ENCODE results near the gene TAGLN3. TPM values are rescaled to one million over a fixed set of nuclear protein-coding genes. Genes with fewer than 3 reads are reported as not detected.
"Not testable (repeated sequence)": the region's sequence is repeated elsewhere in the genome, so short reads cannot be mapped to it uniquely, and the experiment has no call there.

The TAGLN3 gene
- total RNA-seq, 1 donor from 2014 or later, result 174 TPM

DNA sequence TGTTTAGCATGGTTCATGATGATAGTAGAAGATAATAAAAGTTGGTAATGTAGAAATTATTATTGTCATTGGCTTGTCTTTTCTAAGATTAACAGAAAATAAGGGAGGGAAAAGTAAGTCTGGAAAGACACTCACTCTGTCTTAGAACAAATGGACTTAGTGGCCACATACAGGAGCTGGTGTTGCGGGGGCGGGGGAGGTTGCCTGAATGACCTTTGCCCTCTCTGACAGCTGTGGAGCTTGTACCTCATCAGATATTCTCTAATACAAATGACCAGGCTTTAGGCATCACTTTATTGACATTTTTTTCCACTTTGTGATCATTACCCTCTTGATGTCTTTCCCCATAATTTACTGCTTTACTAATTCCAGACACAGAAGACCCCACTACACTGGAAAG is 5.9 kb downstream of the TAGLN3 start:
- no peak for FAIRE-seq
- no peak for DNase-seq (ENCODE audit: low spot score in 2 of 2)

DNA sequence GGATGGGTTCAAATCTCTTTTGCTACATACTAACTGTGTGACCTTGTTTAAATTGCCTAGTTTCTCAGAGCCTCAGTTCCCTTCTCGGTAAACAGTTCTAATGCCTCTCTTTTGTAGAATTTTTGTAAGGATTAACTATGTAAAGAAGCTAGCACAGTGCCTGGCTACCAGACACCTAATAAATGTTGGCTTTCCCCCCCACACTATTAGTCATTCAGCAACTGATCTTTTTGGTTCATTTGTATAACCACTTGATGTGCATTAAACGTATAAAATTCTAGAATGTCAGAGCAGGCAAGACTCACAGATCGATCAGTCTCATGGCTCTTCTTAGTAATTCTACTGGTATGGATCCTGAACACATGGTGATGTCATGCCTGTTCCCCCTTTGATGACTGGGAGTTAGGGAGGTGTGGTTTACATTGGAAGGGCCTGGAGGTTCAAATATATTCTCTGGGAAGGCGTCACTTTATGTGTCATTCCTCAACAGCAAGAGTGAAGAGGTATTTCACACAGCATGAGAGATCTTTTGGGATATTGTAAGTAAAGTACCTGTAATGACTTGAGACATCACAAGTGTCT is 6.5 kb downstream of the TAGLN3 start:
- FAIRE-seq, result no peak
- DNase-seq (ENCODE audit: low spot score in 2 of 2), result no peak

DNA sequence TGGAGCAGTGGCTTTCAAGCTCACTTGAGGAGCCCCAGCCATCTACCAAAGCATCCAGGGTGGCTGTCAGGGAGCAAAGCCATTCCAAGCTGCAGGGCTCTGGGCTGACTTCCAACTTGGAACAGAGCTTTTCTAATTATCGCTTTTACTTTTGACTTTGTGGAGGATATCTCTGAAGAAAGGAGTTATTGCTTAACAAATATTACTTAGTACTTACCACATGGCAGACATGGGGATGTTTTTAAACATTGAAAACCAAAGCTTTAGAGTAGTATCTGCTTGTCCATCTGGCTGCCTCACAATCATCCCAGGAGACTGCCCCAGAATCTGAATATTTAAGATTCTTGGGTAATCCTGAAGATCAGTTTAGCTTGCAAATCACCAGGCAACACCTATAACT is 8.9 kb downstream of the TAGLN3 start:
- no peak for DNase-seq (ENCODE audit: low spot score in 2 of 2)

DNA sequence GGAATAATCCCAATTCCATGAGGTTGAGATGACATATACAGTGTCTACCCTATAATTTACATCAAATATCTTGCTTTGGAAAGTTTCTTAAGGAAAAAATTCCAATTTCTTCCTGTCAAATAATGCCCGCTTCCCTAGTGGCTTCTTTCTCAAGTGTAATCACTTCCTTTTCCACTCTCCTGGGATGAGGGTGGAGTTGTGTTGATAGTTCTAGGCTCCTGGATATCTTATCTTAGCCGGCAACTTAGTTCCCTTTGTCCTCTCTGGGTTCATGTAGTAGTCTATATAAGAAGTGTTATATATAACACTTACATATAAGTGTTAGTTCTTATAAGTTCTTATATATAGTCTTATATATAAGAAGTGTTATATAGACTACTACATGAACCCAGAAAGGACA is 10.9 kb downstream of the TAGLN3 start:
- DNase-seq (ENCODE audit: low spot score in 2 of 2) (no peak), FAIRE-seq (no peak)

More for the DNA sequence above, 8.9 kb downstream of the TAGLN3 start:
- no peak for FAIRE-seq

DNA sequence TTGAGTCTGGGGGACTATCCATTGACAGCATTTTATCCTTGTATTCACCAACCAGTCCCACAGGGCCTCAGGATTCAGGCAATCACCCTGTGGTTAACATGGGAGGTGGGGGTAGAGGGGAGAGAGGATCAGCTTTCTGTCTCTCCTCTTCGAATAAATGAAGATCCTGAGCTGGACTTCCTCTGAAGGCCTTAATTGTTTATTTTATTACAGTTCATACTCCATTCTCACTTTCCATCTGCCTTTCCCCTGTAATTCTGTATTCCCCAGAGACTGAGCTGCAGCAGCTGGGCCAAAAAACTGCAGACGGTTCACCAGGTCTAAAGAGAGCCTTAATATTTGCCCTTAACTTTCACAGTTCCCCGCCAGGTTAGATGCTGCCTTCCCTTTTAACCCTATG is 11.9 kb downstream of the TAGLN3 start:
- no peak for FAIRE-seq
- no peak for DNase-seq (ENCODE audit: low spot score in 2 of 2)

DNA sequence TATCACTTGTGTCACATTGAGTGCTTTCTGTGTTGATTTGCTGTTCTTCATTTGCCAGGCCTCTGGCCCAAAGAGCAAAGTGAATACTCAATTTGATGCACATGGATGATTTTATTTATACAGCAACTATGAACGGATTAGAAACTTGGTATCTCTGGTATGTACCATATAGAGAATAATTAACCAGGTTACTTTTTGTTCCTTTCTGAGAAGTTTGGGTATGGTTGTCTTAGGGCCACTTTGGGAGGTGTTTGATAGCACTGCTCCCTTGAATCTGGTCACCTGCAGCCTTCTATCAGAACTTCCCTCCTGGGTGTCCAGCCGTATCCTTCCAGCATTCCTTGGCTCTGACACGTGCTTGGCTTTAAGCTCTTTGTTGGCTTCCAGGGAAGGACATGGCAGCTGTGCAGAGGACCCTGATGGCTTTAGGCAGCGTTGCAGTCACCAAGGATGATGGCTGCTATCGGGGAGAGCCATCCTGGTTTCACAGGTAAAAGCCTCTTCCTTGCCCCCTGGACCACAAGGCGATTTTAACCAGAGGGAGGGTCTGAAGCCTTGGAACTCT is 12.7 kb downstream of the TAGLN3 start:
- DNase-seq (ENCODE audit: low spot score in 2 of 2), result no peak
- FAIRE-seq, result no peak

DNA sequence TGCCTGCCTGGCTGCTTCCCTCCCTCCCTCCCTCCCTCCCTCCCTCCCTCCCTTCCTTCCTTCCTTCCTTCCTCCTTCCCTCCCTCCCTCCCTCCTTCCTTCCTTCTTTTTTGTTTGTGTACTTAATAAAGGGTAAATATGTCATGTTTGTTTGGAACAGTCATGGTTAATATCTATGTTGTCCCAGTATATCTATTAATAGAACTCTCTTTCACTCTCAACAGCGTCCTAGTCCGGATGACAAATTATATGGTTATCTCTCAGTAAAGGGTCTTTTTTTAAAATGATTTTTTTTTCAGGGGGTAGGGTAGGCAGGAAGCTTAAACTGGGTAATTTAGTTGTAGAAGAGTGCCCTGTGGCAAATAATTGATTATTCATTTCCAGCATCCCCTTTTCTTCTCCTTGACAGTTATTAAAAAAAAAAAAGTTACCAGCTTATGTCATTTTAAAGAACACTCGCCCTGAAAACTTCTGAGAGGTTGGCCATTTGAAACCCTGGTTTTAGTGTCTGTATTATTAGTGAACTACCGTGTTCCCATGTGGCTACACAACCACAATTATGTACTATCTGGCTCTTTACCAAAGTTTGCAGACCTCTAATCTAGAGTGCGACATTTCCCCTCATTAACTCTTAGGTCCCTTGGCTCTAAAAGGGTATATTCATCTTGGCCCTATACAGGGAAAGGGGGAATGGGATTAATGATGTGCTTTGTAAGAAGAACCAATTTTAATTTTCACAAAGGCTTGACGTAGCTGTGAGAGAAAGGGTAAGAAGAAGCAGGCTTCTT is 13.7 kb downstream of the TAGLN3 start:
- DNase-seq (ENCODE audit: low spot score in 2 of 2) (no peak), FAIRE-seq (no peak)

DNA sequence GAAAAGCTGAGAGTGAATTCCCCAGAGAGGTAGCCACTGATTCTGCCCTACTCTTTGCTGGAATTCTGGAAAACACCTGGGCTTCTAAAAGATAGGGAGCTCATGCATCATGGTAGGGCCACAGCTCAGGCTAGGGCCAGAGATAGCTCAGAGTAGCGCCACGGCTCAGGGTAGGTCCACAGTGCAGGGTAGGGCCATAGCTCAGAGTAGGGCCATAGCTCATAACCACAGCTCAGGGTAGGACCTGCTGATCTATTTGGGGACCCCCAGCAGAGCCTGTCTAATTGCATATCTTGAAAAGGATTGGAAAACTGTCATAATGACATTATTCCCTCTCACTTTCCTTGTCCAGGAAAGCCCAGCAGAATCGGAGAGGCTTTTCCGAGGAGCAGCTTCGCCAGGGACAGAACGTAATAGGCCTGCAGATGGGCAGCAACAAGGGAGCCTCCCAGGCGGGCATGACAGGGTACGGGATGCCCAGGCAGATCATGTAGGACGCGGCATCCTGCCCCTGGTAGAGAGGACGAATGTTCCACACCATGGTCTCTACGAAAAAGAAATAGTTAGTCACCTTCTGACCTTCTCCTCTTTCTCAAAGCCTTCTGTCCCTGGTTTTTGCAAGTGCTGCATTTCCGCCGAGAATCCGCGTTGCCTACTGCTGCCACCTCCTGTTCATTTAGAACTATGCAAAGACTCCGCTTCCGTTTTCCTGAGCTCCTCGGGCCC is 14.5 kb downstream of the TAGLN3 start:
- FAIRE-seq (peak; percentile 72), DNase-seq (ENCODE audit: low spot score in 2 of 2) (peak in 1 of 2 donors; percentile 18)

DNA sequence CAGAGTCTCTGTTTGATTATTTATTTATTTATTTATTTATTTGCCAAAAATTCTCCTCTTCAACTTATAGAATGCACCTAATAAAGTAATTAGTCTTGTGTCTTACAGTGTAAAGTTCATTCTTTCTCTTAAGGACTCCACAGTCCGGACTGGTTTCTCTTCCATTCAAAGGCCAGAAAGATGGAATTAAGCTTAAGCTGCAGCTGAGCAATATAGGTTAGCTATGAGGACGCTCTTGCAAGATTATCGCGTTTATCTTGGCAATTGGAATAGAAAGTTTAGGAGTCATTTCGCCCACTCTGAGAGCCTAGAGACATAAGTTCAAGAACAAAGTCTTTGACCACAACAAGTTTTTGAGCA is 15.0 kb downstream of the TAGLN3 start:
- no peak for DNase-seq (ENCODE audit: low spot score in 2 of 2)
- no peak for FAIRE-seq

DNA sequence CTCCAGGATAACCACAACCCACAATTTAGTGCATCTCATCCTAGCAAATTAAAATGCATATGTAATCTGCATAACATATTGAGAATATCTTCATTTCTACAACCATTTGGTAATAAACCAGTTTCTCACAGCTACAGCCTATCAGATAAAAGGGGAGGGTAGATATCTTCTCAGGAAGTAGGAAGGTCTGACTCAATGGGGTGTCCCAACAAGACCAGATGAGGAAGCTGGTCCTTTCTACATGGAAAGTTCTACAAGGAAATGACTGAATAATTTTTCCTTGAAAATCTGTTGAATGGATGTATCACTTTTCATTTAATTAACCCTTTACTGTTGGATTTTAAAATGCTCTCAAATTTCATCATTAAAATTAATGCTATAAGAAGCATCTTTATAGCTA is 18.4 kb downstream of the TAGLN3 start:
- DNase-seq (ENCODE audit: low spot score in 2 of 2) (no peak), FAIRE-seq (no peak)

DNA sequence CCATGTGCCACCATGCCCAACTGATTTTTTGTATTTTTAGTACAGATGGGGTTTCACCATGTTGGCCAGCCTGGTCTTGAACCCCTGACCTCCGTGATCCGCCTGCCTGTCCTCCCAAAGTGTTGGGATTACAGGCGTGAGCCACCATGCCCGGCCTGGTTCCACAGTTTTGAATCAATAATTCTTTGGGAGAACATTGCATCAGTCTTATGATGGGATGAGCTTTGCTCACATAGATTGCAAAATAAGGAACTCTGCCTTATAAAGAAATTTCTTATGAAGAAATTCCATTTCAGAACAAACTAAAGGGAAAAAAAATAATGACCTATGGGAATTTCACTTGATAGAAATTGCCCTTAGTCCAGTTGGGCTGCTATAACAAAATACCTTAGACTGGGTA is 20.0 kb downstream of the TAGLN3 start:
- DNase-seq (ENCODE audit: low spot score in 2 of 2), result no peak
- FAIRE-seq, result no peak

DNA sequence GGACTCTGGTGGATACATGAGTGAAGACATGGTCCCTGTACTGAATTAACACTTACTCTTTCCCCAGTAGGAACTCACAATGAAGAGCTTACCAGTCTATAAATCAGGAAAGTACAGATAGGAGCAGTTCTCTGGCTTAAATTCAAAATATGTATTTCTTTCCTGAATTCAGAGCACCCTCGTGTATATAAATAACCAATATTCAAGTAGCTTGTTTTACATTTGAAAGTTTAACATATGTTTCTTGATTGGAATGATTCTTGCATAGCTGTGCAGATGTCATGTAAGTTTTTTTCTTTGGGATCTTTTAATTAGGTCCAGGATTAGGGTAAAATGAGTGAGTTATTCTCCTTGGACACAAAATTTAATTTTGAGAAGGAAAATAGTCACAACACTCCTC is 21.0 kb downstream of the TAGLN3 start:
- DNase-seq (ENCODE audit: low spot score in 2 of 2) (no peak), FAIRE-seq (no peak)

DNA sequence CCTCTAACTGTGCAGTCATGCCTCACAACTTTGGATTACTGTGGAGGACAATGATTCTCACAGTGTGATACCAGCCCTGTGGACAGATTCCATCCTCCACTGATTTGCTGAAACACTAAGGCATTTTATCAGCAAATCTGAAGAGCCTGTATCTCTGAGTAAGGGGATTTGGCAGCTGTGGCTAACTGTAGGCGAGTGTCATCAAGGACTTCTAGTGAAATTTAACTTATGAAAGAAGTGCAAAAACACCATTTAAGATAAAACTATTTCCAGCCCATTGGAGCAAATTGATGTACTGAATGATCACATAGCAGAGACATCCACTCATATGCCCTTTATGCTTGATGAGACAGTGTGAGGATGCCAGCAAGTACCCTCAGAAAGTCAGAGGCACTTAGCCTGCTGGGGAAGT is 22.0 kb downstream of the TAGLN3 start:
- no peak for DNase-seq (ENCODE audit: low spot score in 2 of 2)
- no peak for FAIRE-seq

DNA sequence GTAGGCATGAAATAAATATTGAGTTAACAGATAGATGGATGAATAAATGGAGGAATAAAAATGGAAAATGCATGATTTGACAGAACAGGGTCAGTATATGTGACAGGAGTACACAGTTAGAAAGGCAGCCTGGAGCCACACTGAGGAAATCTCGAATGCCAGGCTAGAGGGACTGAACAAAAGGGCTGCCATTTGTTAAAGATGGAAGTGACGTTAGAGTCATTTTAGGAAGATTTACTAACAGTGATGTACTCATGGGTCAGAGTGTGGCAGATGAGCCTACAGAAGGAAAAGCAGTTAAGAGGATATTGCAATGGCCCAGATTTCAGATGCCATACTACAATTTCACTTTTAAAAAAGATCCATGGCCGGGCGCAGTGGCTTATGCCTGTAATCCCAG is 28.4 kb downstream of the TAGLN3 start:
- FAIRE-seq, result no peak
- no peak for DNase-seq (ENCODE audit: low spot score in 2 of 2)

DNA sequence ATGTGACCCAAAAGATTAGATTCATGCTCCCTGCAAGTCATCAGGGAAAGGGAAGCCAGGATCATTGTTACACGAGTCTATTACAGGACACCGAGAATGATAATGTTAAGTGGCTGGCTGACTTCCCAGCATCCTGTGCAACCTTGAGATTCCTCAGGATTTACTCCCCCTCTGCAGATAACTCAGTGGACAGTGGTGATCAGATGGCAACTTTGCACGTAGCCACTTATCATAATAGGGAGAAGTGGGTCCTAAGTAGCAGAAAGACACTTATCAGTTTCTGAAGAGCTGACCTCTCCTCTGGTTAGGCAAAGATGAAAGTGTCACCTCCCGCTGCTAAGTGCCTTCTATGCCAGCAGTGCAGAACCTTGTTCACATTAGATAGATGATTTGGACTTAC is 29.1 kb downstream of the TAGLN3 start:
- no peak for FAIRE-seq
- DNase-seq (ENCODE audit: low spot score in 2 of 2), result no peak

DNA sequence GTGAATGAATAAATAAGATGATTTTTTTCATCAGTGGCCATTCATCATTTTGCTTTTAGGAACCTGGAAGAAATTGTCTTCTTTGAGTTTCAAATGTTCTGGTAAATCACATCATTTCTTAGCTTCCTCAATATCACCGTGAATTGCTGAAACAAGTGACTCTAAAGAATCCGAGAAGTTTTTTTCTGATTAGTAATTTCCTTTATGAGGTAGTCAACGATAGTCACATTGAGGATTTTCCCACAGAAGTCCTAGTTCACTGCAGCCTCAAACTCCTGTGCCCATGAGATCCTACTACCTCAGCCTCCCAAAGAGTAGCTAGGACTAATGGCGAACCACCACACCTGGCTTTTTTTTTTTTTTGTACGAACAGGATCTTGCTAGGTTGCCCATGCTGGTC is 32.2 kb downstream of the TAGLN3 start:
- no peak for FAIRE-seq
- DNase-seq (ENCODE audit: low spot score in 2 of 2), result no peak

DNA sequence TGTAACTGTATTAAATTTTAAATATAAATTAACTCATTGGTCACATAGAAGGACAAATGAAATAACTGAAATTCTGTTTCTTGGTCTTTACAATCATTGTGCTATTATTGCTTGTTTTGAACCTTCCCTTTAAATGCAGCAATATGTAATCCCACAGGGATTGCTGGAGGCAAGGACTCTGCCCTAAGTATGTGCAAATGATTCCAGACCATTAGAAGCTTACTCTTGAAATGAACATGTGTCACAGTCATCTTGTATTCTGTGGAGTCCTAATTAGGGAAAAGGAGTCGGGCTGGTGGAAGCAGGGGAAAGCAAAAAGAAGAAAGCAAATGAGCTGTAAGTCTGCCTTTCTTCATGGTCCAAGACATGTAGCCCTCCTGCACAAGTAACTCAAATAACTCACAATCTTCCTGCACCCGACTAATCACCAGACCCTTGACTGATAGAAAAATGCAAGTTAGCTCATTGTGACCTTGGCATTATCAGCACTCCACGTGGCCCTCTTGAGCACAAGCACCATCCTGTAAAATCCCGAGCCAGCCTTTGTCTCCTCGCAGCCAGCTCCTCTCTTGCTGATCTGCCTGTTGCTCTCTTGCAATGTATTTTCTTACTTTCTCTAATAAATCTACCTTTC is 33.5 kb downstream of the TAGLN3 start:
- no peak for DNase-seq (ENCODE audit: low spot score in 2 of 2)
- FAIRE-seq, result no peak

DNA sequence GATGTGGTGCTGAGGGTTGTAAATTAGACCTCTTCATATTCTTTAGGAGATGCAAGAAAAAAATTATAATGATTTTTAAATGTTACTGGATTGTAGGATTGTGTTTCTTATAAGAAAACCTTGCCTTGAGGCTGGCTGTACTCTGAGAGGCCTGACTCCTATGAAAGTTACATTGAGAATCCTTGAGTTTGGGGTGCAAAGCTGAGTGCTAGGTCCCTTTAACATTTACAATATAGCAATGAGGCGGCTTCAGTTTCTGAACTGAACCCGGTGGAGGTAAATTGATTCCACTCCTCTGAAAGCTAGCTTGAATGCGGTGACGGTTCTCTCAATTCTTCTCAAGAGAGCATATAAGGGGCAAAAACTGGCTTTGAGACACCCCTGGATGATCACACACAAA is 35.7 kb downstream of the TAGLN3 start, which contains the start of gene TMPRSS7:
TMPRSS7 (plus strand) TSS at position 301 of the 400 bp plus-strand sequence. CDS start 110 bp downstream, outside the sequence.
- no peak for DNase-seq (ENCODE audit: low spot score in 2 of 2)
- no peak for FAIRE-seq

DNA sequence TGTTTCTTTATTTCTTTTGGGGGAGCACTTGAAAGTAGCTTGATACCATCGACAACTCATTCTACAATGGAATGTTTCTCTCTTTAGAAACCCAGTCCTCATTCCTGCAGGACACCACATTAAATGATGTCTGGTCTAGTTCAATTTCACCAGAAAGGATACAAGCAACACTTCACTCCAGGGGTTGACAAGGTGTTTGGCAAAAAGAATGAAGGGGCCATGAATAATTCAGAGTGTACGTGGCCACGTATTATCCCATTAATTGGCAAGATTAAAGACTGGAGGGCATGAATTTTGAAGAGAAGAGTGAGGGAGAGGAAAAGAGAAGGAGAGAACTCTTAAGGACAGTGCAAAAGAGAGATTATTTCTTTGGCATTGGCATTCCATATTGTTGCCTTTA is 36.5 kb downstream of the TAGLN3 start:
- FAIRE-seq (no peak), DNase-seq (ENCODE audit: low spot score in 2 of 2) (no peak)

DNA sequence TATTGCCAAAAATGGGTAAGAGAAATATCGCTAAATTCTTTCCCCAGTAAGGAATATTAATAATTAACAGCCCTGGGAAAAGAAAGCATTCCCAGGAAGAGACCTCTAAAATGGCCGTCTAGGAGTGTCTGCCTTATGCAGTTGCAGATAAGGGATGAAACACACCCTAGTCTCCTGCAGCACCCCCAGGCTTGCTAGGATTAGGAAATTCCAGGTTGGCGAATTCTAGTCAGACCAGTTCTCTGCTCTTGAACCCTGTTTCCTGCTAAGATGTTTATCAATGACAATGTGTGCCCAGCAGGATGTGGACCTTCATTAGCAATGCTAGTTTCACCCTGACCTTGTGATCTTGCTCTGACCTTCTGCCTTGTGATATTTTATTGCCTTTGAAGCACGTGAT is 38.5 kb downstream of the TAGLN3 start:
- DNase-seq (ENCODE audit: low spot score in 2 of 2); FAIRE-seq: not testable (repeated sequence)

DNA sequence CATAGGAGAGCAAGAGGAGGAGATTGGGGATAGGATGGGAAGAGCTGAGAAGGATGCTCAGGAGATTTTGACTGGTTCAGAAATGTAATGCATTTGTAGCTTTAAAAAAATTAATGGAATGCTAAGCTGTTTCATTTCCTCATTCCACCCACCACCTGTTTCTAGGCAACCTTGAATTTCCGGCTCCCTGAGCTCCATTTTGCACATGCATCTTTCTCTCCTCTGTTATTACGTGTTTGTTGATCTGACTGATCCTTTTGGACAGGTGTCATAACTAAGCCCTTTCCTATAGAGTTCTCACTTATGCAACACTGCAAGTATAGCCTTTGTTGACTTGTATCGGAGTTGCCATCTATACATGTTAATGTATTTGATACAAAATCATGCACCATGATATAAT is 40.1 kb downstream of the TAGLN3 start:
- peak in 1 of 2 donors; percentile 5 for DNase-seq (ENCODE audit: low spot score in 2 of 2)
- FAIRE-seq, result no peak

All from frontal cortex (tissue), 4 donors.